ENCODE results near the gene CITED4. TPM values are rescaled to one million over a fixed set of nuclear protein-coding genes. Genes with fewer than 3 reads are reported as not detected.
A peak's percentile ranks its signal among the peaks of the same experiment; 100 is the strongest.

CITED4 gene
- total RNA-seq, 1 donor from 2014 or later = 2.8 TPM

DNA sequence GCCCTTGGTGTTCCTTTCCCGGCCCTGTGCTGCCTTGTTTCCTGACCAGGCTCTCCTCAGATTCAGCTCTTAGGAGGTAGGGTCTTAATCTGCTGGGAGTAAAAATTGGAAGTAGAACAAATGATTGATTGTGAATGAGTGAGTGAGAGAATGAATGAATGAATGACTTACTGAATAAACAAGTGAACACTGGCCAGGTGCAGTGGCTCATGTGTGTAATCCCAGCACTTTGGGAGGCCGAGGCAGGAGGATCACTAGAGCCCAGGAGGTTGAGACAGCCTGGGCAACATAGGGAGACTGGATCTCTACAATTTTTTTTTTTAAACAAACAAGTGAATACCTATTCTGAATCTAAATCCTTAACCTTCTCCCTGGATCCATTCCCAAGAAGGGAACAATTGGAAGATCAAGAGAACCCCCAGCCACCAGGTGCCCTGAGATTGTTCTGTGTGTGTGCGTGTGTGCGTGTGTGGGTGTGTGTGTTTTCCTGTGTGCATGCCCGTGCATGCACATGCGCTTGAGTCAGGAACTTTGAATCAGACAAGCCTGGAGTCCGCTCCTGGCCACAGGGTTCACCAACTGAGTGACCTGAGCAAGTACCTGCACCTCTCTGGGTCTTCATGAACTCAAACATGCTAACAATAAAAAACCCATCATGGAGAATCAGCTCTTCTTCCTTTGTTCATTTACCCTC is 24.3 kb upstream of the CITED4 start:
- no peak for DNase-seq (ENCODE audit: low read depth in 2 of 2)

DNA sequence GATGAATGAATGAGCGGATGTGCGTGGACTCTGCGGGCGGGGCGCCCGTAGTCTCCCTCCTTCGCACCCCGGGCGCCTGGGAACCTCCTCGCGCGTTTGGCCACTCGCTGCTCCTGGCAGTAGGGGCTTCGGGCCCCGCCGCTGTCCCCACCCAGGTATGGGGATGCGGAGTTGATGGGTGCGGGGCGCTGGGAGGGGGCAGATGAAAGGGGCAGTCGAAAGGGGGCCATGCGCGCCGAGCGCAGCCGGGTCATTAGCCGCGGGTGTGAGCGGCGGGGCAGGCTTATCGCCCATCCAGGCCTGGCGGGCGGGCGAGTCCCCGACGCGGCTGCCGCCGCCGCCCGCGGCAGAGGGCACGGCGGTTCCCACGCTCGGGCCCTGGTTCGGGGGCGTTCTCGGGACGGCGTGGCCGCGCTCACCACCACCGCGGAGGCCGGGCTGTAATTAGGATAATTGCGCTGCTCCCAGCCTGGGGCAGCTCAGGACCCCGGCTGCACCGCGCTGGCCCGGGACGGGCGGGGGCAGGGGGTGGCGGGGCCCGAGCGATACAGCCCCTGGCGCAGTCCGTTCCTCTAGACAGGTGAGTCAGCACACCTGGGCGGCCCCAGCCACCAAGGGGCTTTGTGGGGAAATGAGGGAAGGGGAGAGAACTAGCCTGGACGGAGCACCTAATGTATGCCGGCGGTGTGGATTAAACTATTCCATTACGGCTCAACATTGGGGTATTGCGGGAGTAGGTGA is 22.1 kb upstream of the CITED4 start:
- DNase-seq (ENCODE audit: low read depth in 2 of 2) = no peak

DNA sequence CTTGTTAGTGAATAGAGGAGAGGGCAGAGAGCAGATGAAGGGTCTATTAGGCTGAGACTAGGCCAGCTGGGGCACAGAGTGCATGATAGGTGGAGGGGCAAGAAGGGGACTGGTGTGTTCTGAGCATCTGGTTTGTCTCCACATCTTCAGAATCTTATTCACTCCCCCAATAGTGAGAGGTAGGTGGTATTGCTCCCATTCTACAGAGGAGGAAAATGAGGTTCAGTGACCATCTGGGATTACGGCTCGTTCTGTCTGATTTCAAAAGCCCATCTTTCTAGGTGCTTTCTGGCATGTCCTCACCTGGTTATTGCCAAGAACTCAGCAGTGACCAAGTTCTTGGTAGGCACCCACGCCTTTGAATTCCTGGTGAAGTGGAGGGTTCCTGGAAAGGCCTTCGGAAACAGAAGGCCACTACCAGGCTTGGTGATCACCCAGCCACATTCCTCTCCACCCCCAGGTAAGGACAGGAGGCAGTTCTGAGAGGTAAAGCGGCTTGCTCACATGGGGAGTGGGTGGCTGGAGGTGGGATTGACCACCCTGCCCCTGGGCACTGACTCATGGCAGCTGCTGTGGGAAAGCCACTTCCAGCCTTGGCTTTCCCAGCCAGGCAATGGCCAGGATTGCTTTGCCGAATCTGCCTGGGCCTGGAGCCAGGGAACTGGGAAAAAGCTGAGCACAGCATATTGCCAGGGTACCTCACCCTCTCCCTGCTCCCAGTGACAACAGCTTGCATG is 18.8 kb upstream of the CITED4 start:
- no peak for DNase-seq (ENCODE audit: low read depth in 2 of 2)

DNA sequence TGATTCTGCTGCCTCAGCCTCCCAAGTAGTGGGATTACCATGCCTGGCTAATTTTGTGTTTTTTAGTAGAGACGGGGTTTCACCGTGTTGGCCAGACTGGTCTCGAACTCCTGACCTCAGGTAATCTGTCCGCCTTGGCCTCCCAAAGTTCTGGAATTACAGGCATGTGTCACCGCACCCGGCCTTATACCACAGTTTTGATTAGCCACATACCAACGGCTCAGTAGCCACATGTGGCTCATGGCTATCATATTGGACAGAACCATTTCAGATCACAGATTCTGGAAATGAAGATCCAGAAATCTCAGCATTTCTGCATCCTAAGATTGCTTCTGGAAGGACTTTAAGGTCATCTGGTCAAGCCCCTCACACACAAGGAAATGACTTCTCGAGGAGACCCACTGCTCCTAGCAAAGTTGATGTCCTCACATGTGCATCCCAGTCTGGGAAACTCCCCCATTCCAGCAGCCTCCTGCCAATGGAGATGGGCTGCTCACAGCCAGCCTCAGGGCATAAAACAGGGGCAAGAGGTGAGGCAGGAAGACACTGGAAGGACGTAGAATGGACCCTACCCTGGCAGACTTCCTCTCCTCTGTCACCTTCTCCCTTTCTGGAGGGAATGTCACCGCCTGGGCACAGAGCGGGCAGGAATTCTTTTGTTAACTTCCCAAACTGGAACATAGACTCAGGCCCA is 17.5 kb upstream of the CITED4 start:
- DNase-seq (ENCODE audit: low read depth in 2 of 2) = no peak

DNA sequence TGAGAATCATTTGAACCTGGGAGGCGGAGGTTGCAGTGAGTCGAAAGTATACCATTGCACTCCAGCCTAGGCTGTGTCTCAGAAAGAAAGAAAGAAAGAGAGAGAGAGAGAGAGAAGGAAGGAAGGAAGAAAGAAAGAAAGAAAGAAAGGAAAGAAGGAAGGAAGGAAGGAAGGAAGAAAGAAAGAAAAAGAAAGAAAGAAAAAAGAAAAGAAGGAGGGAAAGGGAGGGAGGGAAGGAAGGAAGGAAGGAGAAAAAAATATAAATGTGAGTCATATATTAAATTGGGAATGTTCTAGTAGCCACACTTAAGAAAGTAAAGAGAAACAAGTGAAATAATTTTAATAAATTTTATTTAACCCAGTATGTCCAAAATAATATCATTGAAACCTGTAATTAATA is 16.7 kb upstream of the CITED4 start:
- DNase-seq (ENCODE audit: low read depth in 2 of 2) = no peak

DNA sequence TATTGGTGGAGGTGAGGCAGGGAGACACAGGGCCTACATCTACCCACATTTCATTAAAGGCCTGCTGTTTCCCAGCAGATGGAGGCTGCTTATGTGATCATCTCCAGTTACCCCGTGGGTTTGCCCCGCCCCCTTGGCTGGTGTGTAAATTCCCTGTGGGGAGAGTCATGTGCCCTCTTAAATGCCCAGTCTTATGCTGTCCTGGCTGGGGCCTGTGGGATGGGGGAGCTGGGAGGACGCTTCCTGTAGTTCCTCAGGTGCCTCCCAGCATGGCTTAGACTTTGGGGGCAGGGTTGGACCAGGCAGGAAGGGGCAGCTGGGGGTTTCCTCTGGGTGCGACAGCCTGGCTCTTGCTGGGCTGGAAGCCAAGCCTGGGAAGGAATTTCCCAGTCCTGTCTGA is 15.5 kb upstream of the CITED4 start:
- DNase-seq (ENCODE audit: low read depth in 2 of 2) = peak; percentile 71 to 94

DNA sequence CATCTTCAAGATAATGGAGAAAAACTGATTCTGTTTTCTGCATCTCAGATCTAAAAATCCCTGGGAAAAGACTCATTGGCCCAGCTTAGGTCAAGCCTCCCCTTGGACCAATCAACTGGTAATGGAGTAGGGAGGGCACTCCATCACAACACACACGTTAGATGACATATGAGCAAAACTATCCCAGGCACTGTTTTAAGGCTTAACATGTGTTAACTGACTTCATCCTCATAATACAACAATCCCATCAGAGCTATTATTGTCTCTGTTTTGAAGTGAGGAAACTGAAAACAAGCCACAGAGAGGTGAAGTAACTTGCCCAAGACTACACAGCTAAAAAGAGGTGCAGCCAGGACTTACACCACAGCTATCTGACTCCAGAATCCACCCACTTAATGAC is 14.7 kb upstream of the CITED4 start:
- no peak for DNase-seq (ENCODE audit: low read depth in 2 of 2)

DNA sequence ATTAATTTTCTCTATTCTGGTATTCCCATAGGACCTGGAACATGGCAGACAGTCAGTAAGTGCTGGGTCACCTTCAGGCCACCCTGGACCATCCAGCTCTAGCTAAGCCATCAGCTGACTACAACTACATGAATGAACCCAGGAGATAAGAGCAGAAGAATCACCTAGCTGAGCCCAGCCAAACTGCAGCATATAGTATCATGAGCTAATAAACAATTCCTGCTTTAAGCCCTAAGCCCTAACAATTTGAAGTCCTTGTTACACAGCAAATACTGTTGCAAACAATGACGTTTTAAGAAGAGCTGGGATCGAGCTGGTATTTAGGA is 14.2 kb upstream of the CITED4 start:
- no peak for DNase-seq (ENCODE audit: low read depth in 2 of 2)

DNA sequence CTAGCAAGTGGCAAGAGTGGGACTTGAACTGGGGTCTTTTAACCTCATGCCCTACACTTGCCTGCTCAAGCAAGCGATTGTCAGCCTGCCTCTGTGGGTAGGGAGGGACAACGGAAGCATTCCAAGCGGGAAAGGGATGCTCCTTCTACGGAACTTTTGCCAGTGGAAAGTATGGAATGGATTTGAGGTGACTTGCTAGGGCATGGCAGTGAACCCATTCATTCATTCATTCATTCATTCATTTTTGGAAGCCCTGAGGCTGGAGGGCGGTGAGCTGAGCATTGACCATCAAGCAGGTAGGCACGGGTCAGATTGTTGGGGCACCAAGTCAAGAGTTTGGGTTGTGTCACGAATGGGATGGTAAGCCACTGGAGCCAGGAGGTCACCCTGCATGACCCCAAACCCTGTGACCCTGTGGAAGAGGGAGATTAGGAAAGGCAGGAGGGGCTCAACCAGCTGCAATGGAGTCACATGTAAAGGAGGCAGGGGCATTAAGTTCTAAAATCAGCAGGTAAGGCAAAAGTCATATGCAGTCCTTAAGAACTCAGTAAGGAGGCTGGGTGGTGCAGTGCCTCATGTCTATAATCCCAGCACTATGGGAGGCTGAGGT is 11.8 kb upstream of the CITED4 start:
- no peak for DNase-seq (ENCODE audit: low read depth in 2 of 2)

DNA sequence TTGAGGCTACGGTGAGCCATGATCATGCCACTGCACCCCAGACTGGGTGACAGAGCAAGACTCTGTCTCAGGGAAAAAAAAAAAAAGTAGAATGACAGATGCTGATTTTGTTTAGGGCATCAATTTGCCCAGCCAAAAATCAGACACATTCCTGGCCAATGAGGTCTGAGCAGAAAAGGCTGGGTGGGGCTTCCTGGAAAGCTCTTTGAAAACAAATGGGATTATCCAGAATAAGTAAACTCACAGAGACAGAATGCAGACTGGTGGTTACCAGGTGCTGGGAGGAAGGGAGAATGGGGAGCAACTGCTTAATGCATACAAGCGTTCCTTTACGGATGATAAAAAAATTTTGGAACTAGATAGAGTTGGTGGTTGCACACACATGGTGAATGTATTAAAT is 10.1 kb upstream of the CITED4 start:
- no peak for DNase-seq (ENCODE audit: low read depth in 2 of 2)

DNA sequence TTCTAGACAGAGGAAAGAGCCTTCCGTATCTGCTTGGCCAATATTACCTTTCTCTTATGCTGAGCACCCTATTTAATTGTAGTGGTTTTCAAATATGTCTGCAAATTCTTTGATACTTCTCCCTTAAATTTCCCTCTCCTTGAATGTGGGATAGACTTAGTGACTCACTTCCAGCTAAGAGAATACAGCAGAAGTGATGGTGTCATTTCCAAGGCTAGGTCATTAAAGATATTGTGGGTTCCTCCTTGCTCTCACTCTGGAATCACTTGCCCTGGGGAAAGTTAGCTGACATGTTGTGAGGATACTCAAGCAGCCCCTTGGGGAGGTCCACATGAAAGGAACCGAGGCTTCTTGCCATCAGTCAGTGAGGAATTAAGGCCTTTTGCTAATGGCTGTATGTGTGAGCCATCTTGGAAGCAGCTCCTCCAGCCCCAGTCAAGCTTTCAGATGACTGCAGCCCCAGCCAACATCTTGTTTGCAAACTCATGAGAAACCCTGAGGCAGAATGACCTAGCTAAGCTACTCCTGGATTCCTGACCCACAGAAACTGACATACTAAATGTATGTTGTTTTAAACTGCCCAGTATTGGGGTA is 8.1 kb upstream of the CITED4 start:
- DNase-seq (ENCODE audit: low read depth in 2 of 2) = no peak

DNA sequence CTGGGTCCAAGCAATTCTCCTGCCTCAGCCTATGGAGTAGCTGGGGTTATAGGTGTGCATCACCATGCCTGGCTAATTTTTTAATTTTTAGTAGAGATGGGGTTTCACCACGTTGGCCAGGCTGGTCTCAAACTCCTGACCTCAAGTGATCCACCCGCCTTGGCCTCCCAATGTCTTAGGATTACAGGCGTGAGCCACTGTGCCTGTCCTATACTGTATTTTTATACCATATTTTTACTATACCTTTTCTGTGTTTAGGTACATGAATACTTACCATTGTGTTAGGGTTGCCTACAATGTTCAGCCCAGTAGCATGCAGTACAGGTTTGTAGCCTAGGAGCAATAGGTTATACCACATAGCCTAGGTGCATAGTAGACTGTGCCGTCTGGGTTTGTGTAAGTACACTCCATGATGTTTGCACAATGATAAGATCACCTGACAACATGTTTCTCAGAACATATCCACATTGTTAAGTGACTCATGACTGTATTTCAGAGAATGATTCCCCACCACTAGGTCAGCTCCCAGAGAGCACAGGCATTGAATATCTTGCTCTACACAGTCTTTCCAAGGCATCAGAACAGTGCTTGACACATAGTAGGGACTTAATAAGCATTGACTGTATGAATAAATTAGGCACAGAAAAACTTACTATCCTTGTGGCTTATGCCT is 6.0 kb upstream of the CITED4 start:
- DNase-seq (ENCODE audit: low read depth in 2 of 2) = peak in 1 of 2 donors; percentile 78

DNA sequence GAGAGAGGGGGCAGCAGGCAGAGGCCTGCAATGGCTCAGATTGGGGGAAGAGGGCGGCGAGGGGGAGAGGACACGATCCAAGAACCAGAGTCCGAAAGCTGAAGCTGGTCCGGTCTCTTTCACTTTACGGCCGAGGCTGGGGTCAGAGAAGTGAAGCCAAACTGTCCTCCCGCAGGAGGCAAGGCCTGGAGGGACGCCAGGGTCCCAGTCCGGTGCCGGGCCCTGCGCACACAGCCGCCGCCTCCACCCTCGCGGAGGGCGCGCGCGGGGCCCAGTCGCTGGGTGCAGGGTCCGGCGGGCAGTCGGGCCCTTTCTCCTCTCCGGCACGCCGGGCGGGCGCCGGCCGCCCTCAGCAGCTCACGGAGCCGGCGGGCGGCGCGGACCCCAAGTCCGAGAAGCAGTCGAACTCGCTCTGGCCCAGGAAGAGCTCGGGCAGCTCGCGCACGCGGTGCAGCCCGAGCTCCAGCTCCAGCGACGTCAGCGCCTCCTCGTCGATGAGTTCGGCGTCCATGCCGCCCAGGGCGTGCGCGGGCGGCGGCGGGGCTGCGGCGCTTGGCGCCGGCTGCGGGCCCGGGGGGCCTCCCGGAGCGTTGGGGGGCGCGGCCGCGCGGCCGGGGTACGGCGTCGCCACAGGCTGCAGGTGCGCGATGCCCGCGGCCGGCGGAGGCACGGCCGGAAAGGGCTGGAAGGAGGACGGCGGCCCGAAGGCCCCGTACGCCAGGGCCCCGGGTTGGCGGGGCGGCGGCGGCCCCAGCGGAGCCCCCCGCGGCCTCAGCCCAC is 749 bp downstream of the CITED4 start:
- peak in 1 of 2 donors; percentile 62 for DNase-seq (ENCODE audit: low read depth in 2 of 2)

DNA sequence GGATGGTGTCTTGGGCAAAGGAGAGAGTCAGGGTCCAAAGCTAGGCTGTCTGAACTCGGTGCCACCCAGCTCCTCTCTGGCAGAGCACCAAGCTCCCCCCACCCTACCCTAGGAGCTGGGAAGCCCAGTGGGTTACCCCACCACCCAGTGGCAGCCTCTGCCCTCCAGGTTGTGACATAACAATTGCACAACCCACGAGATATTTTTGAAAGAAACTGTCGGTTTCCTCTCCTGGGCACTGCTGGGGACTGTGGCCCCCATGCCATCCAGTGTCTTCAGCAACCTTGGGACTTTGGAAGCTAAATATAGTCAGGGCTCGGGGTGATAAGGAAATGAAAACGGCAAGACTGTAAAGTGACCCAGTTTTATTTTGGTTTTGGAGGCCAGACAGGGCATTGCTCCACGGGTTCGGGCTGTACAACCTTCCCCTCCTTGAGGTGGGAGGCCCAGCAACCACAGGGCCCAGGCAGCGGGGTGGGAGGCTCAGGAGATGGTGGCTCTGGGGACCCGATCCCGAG is 1.4 kb downstream of the CITED4 start:
- no peak for DNase-seq (ENCODE audit: low read depth in 2 of 2)

DNA sequence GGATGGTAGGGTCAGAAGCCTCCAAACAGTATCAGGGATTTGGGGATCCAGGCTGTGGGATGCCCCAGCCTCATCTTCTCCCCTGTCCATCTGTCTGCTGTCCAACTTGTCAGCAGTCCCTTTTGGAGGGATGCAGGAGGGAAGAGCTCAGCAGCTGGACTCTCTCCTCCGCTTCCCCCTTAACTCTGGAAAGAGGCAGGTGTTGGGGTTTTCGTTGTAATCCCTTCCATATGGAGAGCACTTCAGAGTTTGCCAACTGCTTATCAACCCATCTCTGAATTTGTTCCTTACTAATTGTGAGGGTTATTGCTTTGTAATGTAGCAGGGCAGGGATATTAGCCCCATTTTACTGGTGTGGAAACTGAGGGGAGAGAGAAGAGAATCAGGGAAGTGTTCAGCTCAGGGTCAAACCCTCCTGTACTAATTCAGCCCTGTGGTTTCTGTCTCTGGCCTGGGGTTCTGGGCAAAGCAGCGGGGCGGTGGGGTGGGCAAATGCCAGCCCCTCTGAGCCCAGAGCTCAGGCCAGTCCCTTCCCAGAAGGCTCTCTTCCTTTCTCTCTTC is 3.2 kb downstream of the CITED4 start:
- no peak for DNase-seq (ENCODE audit: low read depth in 2 of 2)

DNA sequence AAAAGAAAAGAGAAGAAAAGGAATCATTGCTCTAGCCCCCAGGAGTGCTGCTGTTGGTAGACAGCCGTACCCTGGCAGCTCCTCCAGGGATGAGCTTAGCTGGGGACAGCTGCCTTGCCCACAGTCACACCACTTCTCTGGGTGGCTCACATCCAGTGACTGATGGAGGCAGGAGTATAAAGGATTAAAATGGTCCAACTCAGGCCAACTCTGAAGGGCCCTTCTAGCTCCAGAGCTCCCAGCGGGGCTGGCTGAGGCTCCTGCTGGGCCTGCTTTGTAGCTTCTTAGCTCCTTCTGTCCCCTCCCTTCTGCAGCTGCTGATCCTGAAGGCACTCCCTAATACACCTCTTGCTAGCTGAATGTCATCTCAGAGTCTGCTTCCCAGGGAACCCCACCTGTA is 4.4 kb downstream of the CITED4 start:
- DNase-seq (ENCODE audit: low read depth in 2 of 2) = no peak

DNA sequence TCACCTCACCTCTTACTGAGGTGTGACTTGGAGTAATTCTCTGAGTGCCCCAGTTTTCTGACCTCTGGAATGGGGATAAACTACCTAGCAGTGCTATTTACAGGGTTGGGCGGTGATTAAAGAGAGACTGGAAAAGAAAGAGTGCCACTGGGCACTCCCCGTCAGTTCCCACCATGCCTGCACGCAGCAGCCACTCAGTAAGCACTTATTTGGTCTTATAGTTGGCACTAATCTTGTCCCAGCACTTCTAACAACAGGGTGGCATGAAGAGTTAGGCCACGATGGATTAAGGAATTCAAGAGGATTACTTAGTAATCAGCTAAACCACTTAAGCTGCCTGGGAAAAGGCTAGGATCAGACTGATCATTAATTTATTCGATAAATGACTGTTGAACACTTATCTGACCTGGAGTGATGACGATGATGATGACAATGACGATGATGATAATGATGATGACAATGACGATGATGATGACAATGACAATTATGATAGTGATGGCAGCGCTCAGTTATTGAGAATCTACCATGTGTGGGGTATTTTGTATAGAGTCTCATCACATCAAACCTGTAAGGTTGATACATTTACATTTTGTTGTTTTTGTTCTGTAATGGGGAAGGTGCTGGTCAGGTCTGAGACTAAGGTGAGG is 5.4 kb downstream of the CITED4 start:
- DNase-seq (ENCODE audit: low read depth in 2 of 2) = no peak

DNA sequence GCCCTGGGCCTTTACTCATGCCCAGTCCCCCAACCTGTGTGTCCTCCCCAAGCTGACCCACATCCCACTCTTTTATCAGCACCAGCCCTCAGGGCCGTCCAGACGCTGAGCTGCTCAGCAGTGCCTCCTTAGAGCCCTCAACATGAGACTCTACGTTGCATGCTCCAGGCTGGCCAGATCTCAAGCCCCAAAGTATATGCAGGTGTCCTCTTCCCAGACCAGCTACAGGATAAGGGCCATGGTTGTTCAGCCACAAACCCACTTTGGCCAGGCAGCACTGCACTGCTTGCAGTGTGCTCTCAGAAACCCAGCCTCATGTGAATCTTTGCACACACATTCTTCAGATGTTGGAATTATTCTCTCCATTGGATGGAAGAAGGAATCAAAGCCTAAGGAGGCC is 6.0 kb downstream of the CITED4 start:
- no peak for DNase-seq (ENCODE audit: low read depth in 2 of 2)

DNA sequence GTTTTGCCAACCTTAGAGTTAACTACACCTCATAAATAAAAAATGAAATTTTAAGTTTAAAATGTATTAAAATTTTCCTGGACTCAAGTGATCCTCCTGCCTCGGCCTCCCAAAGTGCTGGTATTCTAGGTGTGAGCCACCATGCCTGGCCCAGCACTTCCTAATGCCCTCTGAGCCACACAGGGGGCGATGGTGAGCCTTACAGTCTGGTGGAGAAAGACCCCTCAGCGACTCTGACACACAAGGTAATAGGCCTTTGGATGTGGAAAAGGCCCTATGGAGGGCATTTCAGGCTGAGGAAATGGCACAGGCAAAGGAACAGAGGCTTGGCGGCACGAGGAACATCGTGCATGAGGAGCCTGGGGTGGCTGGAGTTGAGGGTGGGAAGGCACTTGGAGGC is 6.7 kb downstream of the CITED4 start:
- DNase-seq (ENCODE audit: low read depth in 2 of 2) = no peak

Measured in dermis microvascular lymphatic vessel endothelial cell (primary cell).